HPDE6-E6E7 (cell line): ENCODE measurements around the gene CACNA1A.

Source experiments
- DNase-seq: peaks from one replicate; pipeline ENCODE4 v3.0.0; 2011; ENCODE audit warnings: missing footprints; ENCODE audit errors: extremely low spot score

Gene CACNA1A

GRCh38 chr19:13493516-13494310 lies 12.6 kb downstream of the CACNA1A start:
- DNase-seq, result no peak

- DNase-seq, result no peak
Observed at GRCh38 chr19:13492128-13492527, 14.2 kb downstream of the CACNA1A start.

- DNase-seq, result no peak
Observed at GRCh38 chr19:13487985-13488384, 18.3 kb downstream of the CACNA1A start.

- DNase-seq, result no peak
Observed at GRCh38 chr19:13484166-13484565, 22.1 kb downstream of the CACNA1A start.

- DNase-seq, result no peak
Observed at GRCh38 chr19:13483215-13483614, 23.1 kb downstream of the CACNA1A start.

GRCh38 chr19:13478576-13478975 lies 27.7 kb downstream of the CACNA1A start:
- DNase-seq, result no peak

GRCh38 chr19:13476071-13476470 lies 30.2 kb downstream of the CACNA1A start:
- DNase-seq, result no peak

- no peak for DNase-seq
Observed at GRCh38 chr19:13475044-13475443, 31.2 kb downstream of the CACNA1A start.

- DNase-seq, result no peak
Observed at GRCh38 chr19:13466697-13467096, 39.6 kb downstream of the CACNA1A start.

- no peak for DNase-seq
Observed at GRCh38 chr19:13463296-13463695, 43.0 kb downstream of the CACNA1A start.

GRCh38 chr19:13461536-13461935 lies 44.7 kb downstream of the CACNA1A start:
- DNase-seq, result no peak

- DNase-seq, result no peak
Observed at GRCh38 chr19:13460045-13460444, 46.2 kb downstream of the CACNA1A start.

GRCh38 chr19:13459351-13459750 lies 46.9 kb downstream of the CACNA1A start:
- no peak for DNase-seq

- no peak for DNase-seq
Observed at GRCh38 chr19:13451434-13451995, 54.8 kb downstream of the CACNA1A start.

- DNase-seq, result no peak
Observed at GRCh38 chr19:13447978-13448377, 58.3 kb downstream of the CACNA1A start.

- peak; percentile 14 for DNase-seq
Observed at GRCh38 chr19:13441810-13442512, 64.3 kb downstream of the CACNA1A start.

GRCh38 chr19:13437919-13438618 lies 68.2 kb downstream of the CACNA1A start:
- no peak for DNase-seq

- no peak for DNase-seq
Observed at GRCh38 chr19:13436352-13436751, 69.9 kb downstream of the CACNA1A start.

- DNase-seq, result peak; percentile 26
Observed at GRCh38 chr19:13430790-13431582, 75.3 kb downstream of the CACNA1A start.

GRCh38 chr19:13429563-13429962 lies 76.7 kb downstream of the CACNA1A start:
- DNase-seq, result no peak

GRCh38 chr19:13428352-13428751 lies 77.9 kb downstream of the CACNA1A start:
- DNase-seq, result peak; percentile 7
